A549 (cell line): Measurements from ENCODE around the gene TMEM108.

Experiments used
- CTCF ChIP-seq: fragments of >200 bp; sonication (Bioruptor Twin); formaldehyde crosslinking; IDR thresholded peaks from 3 replicates; pipeline ENCODE4 v1.5.1; 2016
- E2F6 ChIP-seq: IDR thresholded peaks from 2 replicates; pipeline ENCODE4 v1.6.1; 2012; ENCODE audit warnings: low read depth, borderline replicate concordance
- EP300 ChIP-seq, 2 experiments: fragments of >200 bp; sonication (Bioruptor Twin); formaldehyde crosslinking; IDR thresholded peaks; 2 replicates in 1 of 2; 3 replicates in 1 of 2; pipeline ENCODE4 v1.6.1; 2016 to 2017
- ESRRA ChIP-seq: fragments of 150-350 bp; IDR thresholded peaks from 2 replicates; pipeline ENCODE4 v1.6.1; 2014; ENCODE audit warnings: mild to moderate bottlenecking, low read length, borderline replicate concordance
- HDAC2 ChIP-seq: fragments of 200-600 bp; sonication (generic); IDR thresholded peaks from 2 replicates; pipeline ENCODE4 v1.6.1; 2016
- HOXB13 ChIP-seq: fragments of 250-450 bp; sonication (Bioruptor Pico); IDR thresholded peaks from 2 replicates; pipeline ENCODE4 v1.5.0; 2020; ENCODE audit warnings: low read depth, mild to moderate bottlenecking, moderate library complexity
- MYC ChIP-seq: IDR thresholded peaks from 2 replicates; pipeline ENCODE4 v1.6.1; 2012; ENCODE audit warnings: mild to moderate bottlenecking, inconsistent platforms, low read length, improper control_type of control experiment, borderline replicate concordance
- NPAS2 ChIP-seq: fragments of 250-450 bp; sonication (Bioruptor Pico); IDR thresholded peaks from 2 replicates; pipeline ENCODE4 v1.8.0; 2022; ENCODE audit warnings: mild to moderate bottlenecking, moderate library complexity, borderline replicate concordance
- PHF8 ChIP-seq: fragments of 200-600 bp; sonication (generic); IDR thresholded peaks from 2 replicates; pipeline ENCODE4 v1.6.1; 2016; ENCODE audit warnings: low read depth, mild to moderate bottlenecking, antibody characterized with exemption, moderate library complexity, borderline replicate concordance
- POLR2A ChIP-seq: IDR thresholded peaks from 2 replicates; pipeline ENCODE4 v1.6.1; 2012; ENCODE audit warnings: mild to moderate bottlenecking, low read length
- RAD21 ChIP-seq, 2 experiments: fragments of >200 bp in 1 of 2; sonication (Bioruptor Twin) in 1 of 2; formaldehyde crosslinking in 1 of 2; IDR thresholded peaks in 1 of 2; conservative IDR thresholded peaks in 1 of 2; 2 replicates in 1 of 2; 3 replicates in 1 of 2; pipeline ENCODE4 v1.6.1; 2012 to 2018; ENCODE audit warnings: inconsistent platforms in 1 of 2
- SMC3 ChIP-seq: fragments of >200 bp; sonication (Bioruptor Twin); formaldehyde crosslinking; IDR thresholded peaks from 3 replicates; pipeline ENCODE4 v1.6.1; 2018; ENCODE audit warnings: inconsistent platforms

DNA sequence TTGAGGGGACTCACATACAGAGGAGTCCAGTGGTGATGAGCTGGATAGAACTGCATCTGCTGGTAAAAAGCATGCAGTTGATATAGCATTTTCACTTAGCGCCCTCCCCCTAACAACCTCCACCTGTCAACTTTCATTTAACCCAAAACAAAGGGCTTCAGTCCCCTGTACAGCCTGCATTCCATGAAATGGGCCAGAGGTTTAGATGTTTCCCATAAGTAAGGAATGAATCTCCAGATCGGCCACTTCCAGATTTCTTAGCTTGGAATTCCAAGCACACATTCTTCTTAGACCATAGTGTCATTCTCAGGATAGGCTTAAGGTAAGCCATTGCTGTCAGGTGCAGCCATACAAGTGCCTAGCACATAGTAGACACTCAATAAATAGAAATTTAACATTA, 328.7 kb downstream of the TMEM108 start:
- TF ChIP-seq POLR2A: no peak
- TF ChIP-seq SMC3: no peak
- TF ChIP-seq MYC: no peak
- TF ChIP-seq NPAS2 (CRISPR knock-in tag): no peak
- TF ChIP-seq EP300 (IDR thresholded peaks at IDR 0.05): no peak
- no peak for TF ChIP-seq CTCF
- no peak for TF ChIP-seq HOXB13 (CRISPR knock-in tag)
- TF ChIP-seq ESRRA: no peak
- no peak for TF ChIP-seq E2F6
- no peak for TF ChIP-seq PHF8
- no peak for TF ChIP-seq RAD21 (conservative IDR thresholded peaks at IDR 0.05 in 1 of 2, IDR thresholded peaks at IDR 0.05 in 1 of 2)
- TF ChIP-seq HDAC2: no peak
